Activated CD4-positive, alpha-beta T cell treated with anti-CD3 and anti-CD28 coated beads, Interleukin-2, amount 50 U/mL, for 1 hour (primary cell): ENCODE measurements around the gene INO80C.
"Not testable (repeated sequence)": the region's sequence is repeated elsewhere in the genome, so short reads cannot be mapped to it uniquely, and the experiment has no call there.

Source experiments
- DNase-seq: peaks from one replicate; pipeline ENCODE4 v3.0.0-alpha.2; 2020

The INO80C gene

GRCh38 chr18:35512761-35513160 is 15.0 kb upstream of the INO80C start:
- no peak for DNase-seq

GRCh38 chr18:35511833-35512232 is 14.1 kb upstream of the INO80C start:
- no peak for DNase-seq

GRCh38 chr18:35511428-35511827 is 13.7 kb upstream of the INO80C start:
- no peak for DNase-seq

- no peak for DNase-seq
Measured at GRCh38 chr18:35510076-35510651, 12.4 kb upstream of the INO80C start.

GRCh38 chr18:35508746-35509338 is 11.1 kb upstream of the INO80C start:
- DNase-seq: no peak

GRCh38 chr18:35508030-35508429 is 10.3 kb upstream of the INO80C start:
- DNase-seq: no peak

GRCh38 chr18:35507623-35508022 is 9.9 kb upstream of the INO80C start:
- no peak for DNase-seq

GRCh38 chr18:35507192-35507591 is 9.4 kb upstream of the INO80C start:
- DNase-seq: no peak

- no peak for DNase-seq
Measured at GRCh38 chr18:35506024-35506712, 8.4 kb upstream of the INO80C start.

GRCh38 chr18:35504996-35505395 is 7.2 kb upstream of the INO80C start:
- no peak for DNase-seq

GRCh38 chr18:35502052-35502451 is 4.3 kb upstream of the INO80C start:
- DNase-seq: no peak

GRCh38 chr18:35501369-35501768 is 3.6 kb upstream of the INO80C start:
- DNase-seq: no peak

GRCh38 chr18:35500113-35500512 is 2.4 kb upstream of the INO80C start:
- no peak for DNase-seq

GRCh38 chr18:35497027-35497369 is 762 bp downstream of the INO80C start:
- DNase-seq: no peak

- DNase-seq: no peak
Measured at GRCh38 chr18:35495536-35496314, 2.0 kb downstream of the INO80C start.

- no peak for DNase-seq
Measured at GRCh38 chr18:35494251-35495220, 3.2 kb downstream of the INO80C start.

- DNase-seq: no peak
Measured at GRCh38 chr18:35491700-35492077, 6.1 kb downstream of the INO80C start.

- no peak for DNase-seq
Measured at GRCh38 chr18:35490894-35491699, 6.7 kb downstream of the INO80C start.

- DNase-seq: no peak
Measured at GRCh38 chr18:35489913-35490490, 7.8 kb downstream of the INO80C start.

- not testable (repeated sequence) for DNase-seq
Measured at GRCh38 chr18:35489281-35489680, 8.5 kb downstream of the INO80C start.

- DNase-seq: not testable (repeated sequence)
Measured at GRCh38 chr18:35488396-35488795, 9.4 kb downstream of the INO80C start.
